ENCODE measurements around the gene GPBAR1.

The GPBAR1 gene

GRCh38 chr2:218260742-218261422 lies at the start of gene GPBAR1:
GPBAR1 (plus strand) TSS chr2:218261015; CDS start chr2:218262725, 1,710 bp downstream.
- DNase-seq (ENCODE audit: low read depth), result no peak

- DNase-seq (ENCODE audit: low read depth), result no peak
Measured at GRCh38 chr2:218214116-218214515, 46.7 kb upstream of the GPBAR1 start.

GRCh38 chr2:218216336-218216673 lies 44.5 kb upstream of the GPBAR1 start:
- DNase-seq (ENCODE audit: low read depth), result no peak

- peak; percentile 89 for DNase-seq (ENCODE audit: low read depth)
Measured at GRCh38 chr2:218216674-218217359, 44.0 kb upstream of the GPBAR1 start, which contains the start of gene ARPC2. ARPC2 (plus strand) TSS chr2:218217189; CDS start chr2:218217471, 282 bp downstream.

- peak; percentile 55 for DNase-seq (ENCODE audit: low read depth)
Measured at GRCh38 chr2:218217360-218218267, 43.2 kb upstream of the GPBAR1 start.

- peak; percentile 28 for DNase-seq (ENCODE audit: low read depth)
Measured at GRCh38 chr2:218218268-218219185, 42.3 kb upstream of the GPBAR1 start.

- no peak for DNase-seq (ENCODE audit: low read depth)
Measured at GRCh38 chr2:218219934-218220333, 40.9 kb upstream of the GPBAR1 start.

- DNase-seq (ENCODE audit: low read depth), result no peak
Measured at GRCh38 chr2:218221000-218221399, 39.8 kb upstream of the GPBAR1 start.

GRCh38 chr2:218223046-218223445 lies 37.8 kb upstream of the GPBAR1 start:
- no peak for DNase-seq (ENCODE audit: low read depth)

- DNase-seq (ENCODE audit: low read depth), result no peak
Measured at GRCh38 chr2:218224186-218224585, 36.6 kb upstream of the GPBAR1 start.

GRCh38 chr2:218226903-218227302 lies 33.9 kb upstream of the GPBAR1 start:
- no peak for DNase-seq (ENCODE audit: low read depth)

- no peak for DNase-seq (ENCODE audit: low read depth)
Measured at GRCh38 chr2:218228366-218229090, 32.3 kb upstream of the GPBAR1 start.

GRCh38 chr2:218229239-218229638 lies 31.6 kb upstream of the GPBAR1 start:
- peak; percentile 30 for DNase-seq (ENCODE audit: low read depth)

GRCh38 chr2:218229851-218230250 lies 31.0 kb upstream of the GPBAR1 start:
- DNase-seq (ENCODE audit: low read depth), result no peak

- DNase-seq (ENCODE audit: low read depth), result no peak
Measured at GRCh38 chr2:218230882-218231281, 29.9 kb upstream of the GPBAR1 start.

GRCh38 chr2:218233543-218233942 lies 27.3 kb upstream of the GPBAR1 start:
- DNase-seq (ENCODE audit: low read depth), result no peak

GRCh38 chr2:218234521-218234920 lies 26.3 kb upstream of the GPBAR1 start:
- DNase-seq (ENCODE audit: low read depth), result no peak

- DNase-seq (ENCODE audit: low read depth), result no peak
Measured at GRCh38 chr2:218235017-218235416, 25.8 kb upstream of the GPBAR1 start.

GRCh38 chr2:218236829-218237228 lies 24.0 kb upstream of the GPBAR1 start:
- DNase-seq (ENCODE audit: low read depth), result no peak

- DNase-seq (ENCODE audit: low read depth), result no peak
Measured at GRCh38 chr2:218238887-218239286, 21.9 kb upstream of the GPBAR1 start.

GRCh38 chr2:218244204-218244603 lies 16.6 kb upstream of the GPBAR1 start:
- DNase-seq (ENCODE audit: low read depth), result no peak
